Measurements from ENCODE around the gene TSNAXIP1.

DNA sequence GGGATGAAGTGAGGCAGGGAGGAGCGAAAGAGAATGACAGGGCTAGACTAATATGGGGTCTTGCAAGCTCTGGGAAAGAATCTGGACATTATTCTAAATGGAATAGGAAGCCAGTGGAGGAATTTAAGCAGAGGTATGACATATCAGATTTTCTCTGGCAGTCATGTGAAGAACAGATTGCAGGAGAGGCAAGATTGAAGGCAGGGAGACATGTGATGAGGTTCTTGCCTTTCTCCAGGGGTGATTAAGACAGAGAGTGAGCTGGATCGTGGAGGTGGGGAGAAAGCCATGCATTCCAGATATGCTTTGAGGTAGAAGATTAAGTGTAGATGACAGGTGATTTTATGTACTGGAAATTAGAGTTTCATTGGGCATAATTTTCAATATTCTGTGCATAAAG, 31.1 kb downstream of the TSNAXIP1 start:
- TF ChIP-seq REST (IDR thresholded peaks at IDR 0.05; ENCODE audit: borderline replicate concordance) (no peak), REST (CRISPR knock-in tag; IDR thresholded peaks at IDR 0.05; ENCODE audit: low read depth) (no peak), SIRT6 (IDR thresholded peaks at IDR 0.05; ENCODE audit: low read depth, low read length) (no peak), NR2F6 (CRISPR knock-in tag; IDR thresholded peaks at IDR 0.05) (no peak), TAF1 (IDR thresholded peaks at IDR 0.05; ENCODE audit: control insufficient read depth, extremely low read depth, insufficient read depth, low read length, severe bottlenecking) (no peak), TEAD4 (IDR thresholded peaks at IDR 0.05; ENCODE audit: low read length) (no peak), TEAD4 (CRISPR knock-in tag; IDR thresholded peaks at IDR 0.05; ENCODE audit: borderline replicate concordance) (no peak), POLR2AphosphoS5 (IDR thresholded peaks at IDR 0.05; ENCODE audit: control insufficient read depth, insufficient read depth, low read depth, low read length) (no peak), EZH2 (IDR thresholded peaks at IDR 0.05; ENCODE audit: borderline replicate concordance, low read depth, low read length) (no peak), USF2 (CRISPR knock-in tag; IDR thresholded peaks at IDR 0.05) (no peak)
- TF ChIP-seq, protein P1, sequence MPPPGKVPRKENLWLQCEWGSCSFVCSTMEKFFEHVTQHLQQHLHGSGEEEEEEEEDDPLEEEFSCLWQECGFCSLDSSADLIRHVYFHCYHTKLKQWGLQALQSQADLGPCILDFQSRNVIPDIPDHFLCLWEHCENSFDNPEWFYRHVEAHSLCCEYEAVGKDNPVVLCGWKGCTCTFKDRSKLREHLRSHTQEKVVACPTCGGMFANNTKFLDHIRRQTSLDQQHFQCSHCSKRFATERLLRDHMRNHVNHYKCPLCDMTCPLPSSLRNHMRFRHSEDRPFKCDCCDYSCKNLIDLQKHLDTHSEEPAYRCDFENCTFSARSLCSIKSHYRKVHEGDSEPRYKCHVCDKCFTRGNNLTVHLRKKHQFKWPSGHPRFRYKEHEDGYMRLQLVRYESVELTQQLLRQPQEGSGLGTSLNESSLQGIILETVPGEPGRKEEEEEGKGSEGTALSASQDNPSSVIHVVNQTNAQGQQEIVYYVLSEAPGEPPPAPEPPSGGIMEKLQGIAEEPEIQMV (tag; conservative IDR thresholded peaks at IDR 0.05; ENCODE audit: low read depth) = no peak
- TF ChIP-seq, protein P2, sequence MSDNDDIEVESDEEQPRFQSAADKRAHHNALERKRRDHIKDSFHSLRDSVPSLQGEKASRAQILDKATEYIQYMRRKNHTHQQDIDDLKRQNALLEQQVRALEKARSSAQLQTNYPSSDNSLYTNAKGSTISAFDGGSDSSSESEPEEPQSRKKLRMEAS (CRISPR knock-in tag; IDR thresholded peaks at IDR 0.05) = no peak

All from K562 (cell line).